Sigmoid colon (tissue), 7 donors: Measurements from ENCODE around the gene FBXL7. TPM values are rescaled to one million over a fixed set of nuclear protein-coding genes. Genes with fewer than 3 reads are reported as not detected.

ENCODE experiments used
- DNase-seq: peaks from one replicate; pipeline ENCODE4 v3.0.0-alpha.2; 2019
- H3K27ac ChIP-seq, 4 donors: fragments of 200-600 bp; sonication (generic); one replicate each; pipeline ENCODE4 v1.5.1; 2016 to 2019; ENCODE audit warnings: mild to moderate bottlenecking in 1 of 4
- H3K27me3 ChIP-seq, 3 donors: fragments of 200-600 bp; sonication (generic); one replicate each; pipeline ENCODE4 v1.5.1; 2019; ENCODE audit warnings: mild to moderate bottlenecking in 1 of 3
- H3K36me3 ChIP-seq, 4 donors: fragments of 200-600 bp; sonication (generic); one replicate each; pipeline ENCODE4 v1.5.1; 2016 to 2019
- H3K4me1 ChIP-seq, 4 donors: fragments of 200-600 bp; sonication (generic); one replicate each; pipeline ENCODE4 v1.5.1; 2017 to 2019
- H3K4me3 ChIP-seq, 4 donors: fragments of 200-600 bp; sonication (generic); one replicate each; pipeline ENCODE4 v1.5.1; 2017 to 2019; ENCODE audit warnings: mild to moderate bottlenecking in 2 of 4, moderate library complexity in 1 of 4
- H3K9me3 ChIP-seq, 4 donors: fragments of 200-600 bp in 3 of 4; sonication (generic) in 3 of 4; one replicate each; pipeline versions ENCODE4 v1.5.1 to v1.6.1; 2013 to 2019
- EP300 ChIP-seq, 4 donors: sonication (generic); formaldehyde crosslinking; IDR thresholded peaks; one replicate each; pipeline ENCODE4 v1.6.1; 2017; ENCODE audit warnings: antibody characterized with exemption in 4 of 4
- POLR2A ChIP-seq, 2 donors: fragments of 450-650 bp; IDR thresholded peaks; one replicate each; pipeline ENCODE4 v1.6.1; 2016; ENCODE audit warnings: antibody characterized with exemption in 2 of 2, mild to moderate bottlenecking in 2 of 2, moderate library complexity in 2 of 2
- POLR2AphosphoS5 ChIP-seq, 4 donors: sonication (generic); formaldehyde crosslinking; IDR thresholded peaks; one replicate each; pipeline ENCODE4 v1.6.1; 2017; ENCODE audit warnings: antibody characterized with exemption in 4 of 4
- whole genome bisulfite sequencing, 2 donors: extraction: QIAGEN DNeasy Blood & Tissue Kit; methylation state at CpG; one replicate each; pipeline ENCODE4 v1.1.7; 2013; 5-methylcytosine and 5-hydroxymethylcytosine counted together
- intact Hi-C: fragments of 100-400 bp; cut with DNase I; formaldehyde crosslinking; loops from one replicate; pipeline ENCODE4 v1.15.1; 2023
- polyA plus RNA-seq, 3 donors: library from polyadenylated mRNA; stranded (reverse); fragments of 200-250 nt; gene quantifications; one replicate each; pipeline ENCODE4 v1.2.3, GENCODE V29; 2013
- total RNA-seq, 4 donors: library from RNA; depleted of rRNA; stranded (reverse); fragments of >200 nt; gene quantifications; one replicate each; pipeline ENCODE4 v1.1.0, GENCODE V29; 2016
- TF ChIP-seq, protein P1 (sequence below), 4 experiments: fragments of 450-650 bp in 3 of 4; fragments of 200-600 bp in 1 of 4; IDR thresholded peaks; one replicate each; pipeline ENCODE4 v1.5.1; 2016 to 2019; ENCODE audit warnings: antibody characterized with exemption in 4 of 4, mild to moderate bottlenecking in 3 of 4, moderate library complexity in 2 of 4
- donor health status: healthy with polysubstance abuse.
- donor health status: Bipolar disorder and iron deficiency.
- donor health status: healthy.

FBXL7 gene
- total and polyA plus RNA-seq, 7 donors = 0.92 to 44.3 (median 18.2) TPM

GRCh38 chr5:15551113-15551504, 51.1 kb downstream of the FBXL7 start:
- Histone ChIP-seq H3K27me3 (no peaks in the 10 kb centered on the region), H3K36me3 (no peaks in the 10 kb centered on the region), H3K4me3 (no peak overlapping the region), H3K27ac (no peak overlapping the region), H3K9me3 (no peaks in the 10 kb centered on the region), H3K4me1 (peaks cover 0 to 9% (median 0%) of the 10 kb centered on the region in 4 donors)
- no peak for TF ChIP-seq POLR2AphosphoS5 (IDR thresholded peaks at IDR 0.05)
- no peak for TF ChIP-seq EP300 (IDR thresholded peaks at IDR 0.05)
- TF ChIP-seq, protein P1, sequence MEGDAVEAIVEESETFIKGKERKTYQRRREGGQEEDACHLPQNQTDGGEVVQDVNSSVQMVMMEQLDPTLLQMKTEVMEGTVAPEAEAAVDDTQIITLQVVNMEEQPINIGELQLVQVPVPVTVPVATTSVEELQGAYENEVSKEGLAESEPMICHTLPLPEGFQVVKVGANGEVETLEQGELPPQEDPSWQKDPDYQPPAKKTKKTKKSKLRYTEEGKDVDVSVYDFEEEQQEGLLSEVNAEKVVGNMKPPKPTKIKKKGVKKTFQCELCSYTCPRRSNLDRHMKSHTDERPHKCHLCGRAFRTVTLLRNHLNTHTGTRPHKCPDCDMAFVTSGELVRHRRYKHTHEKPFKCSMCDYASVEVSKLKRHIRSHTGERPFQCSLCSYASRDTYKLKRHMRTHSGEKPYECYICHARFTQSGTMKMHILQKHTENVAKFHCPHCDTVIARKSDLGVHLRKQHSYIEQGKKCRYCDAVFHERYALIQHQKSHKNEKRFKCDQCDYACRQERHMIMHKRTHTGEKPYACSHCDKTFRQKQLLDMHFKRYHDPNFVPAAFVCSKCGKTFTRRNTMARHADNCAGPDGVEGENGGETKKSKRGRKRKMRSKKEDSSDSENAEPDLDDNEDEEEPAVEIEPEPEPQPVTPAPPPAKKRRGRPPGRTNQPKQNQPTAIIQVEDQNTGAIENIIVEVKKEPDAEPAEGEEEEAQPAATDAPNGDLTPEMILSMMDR (IDR thresholded peaks at IDR 0.05) = no peak
- TF ChIP-seq POLR2A (IDR thresholded peaks at IDR 0.05) = no peak
- intact Hi-C loops = no loop called here
- 61 to 62% methylated on average over 4 of the region's 4 CpGs for WGBS, 2 donors
- DNase-seq = no peak

- DNase-seq = no peak
- 41 to 72% methylated on average over 1 of the region's 1 CpG for WGBS, 2 donors
These were observed 54.6 kb downstream of the FBXL7 start for GRCh38 chr5:15554542-15554941.

GRCh38 chr5:15555176-15555575, 55.2 kb downstream of the FBXL7 start:
- peaks cover 0 to 4% (median 0%) of the 10 kb centered on the region in 4 donors for H3K4me1 ChIP-seq
- DNase-seq = no peak
- no peaks in the 10 kb centered on the region for H3K36me3 ChIP-seq
- TF ChIP-seq EP300 (IDR thresholded peaks at IDR 0.05) (no peak), POLR2A (IDR thresholded peaks at IDR 0.05) (no peak), POLR2AphosphoS5 (IDR thresholded peaks at IDR 0.05) (no peak)
- TF ChIP-seq, protein P1 (IDR thresholded peaks at IDR 0.05) = no peak
- no peaks in the 10 kb centered on the region for H3K9me3 ChIP-seq
- no peak overlapping the region for H3K4me3 ChIP-seq
- H3K27me3 ChIP-seq = no peaks in the 10 kb centered on the region
- intact Hi-C loops = no loop called here
- WGBS, 2 donors = 86 to 92% methylated on average over 5 of the region's 5 CpGs
- H3K27ac ChIP-seq = no peak overlapping the region

More at GRCh38 chr5:15554542-15554941, 54.6 kb downstream of the FBXL7 start:
- TF ChIP-seq, protein P1 (IDR thresholded peaks at IDR 0.05) = no peak
- no peak for TF ChIP-seq POLR2A (IDR thresholded peaks at IDR 0.05)
- no peak for TF ChIP-seq POLR2AphosphoS5 (IDR thresholded peaks at IDR 0.05)
- no peak for TF ChIP-seq EP300 (IDR thresholded peaks at IDR 0.05)
- H3K9me3 ChIP-seq = no peaks in the 10 kb centered on the region
- H3K27ac ChIP-seq = no peak overlapping the region
- intact Hi-C loops = no loop called here
- H3K36me3 ChIP-seq = no peaks in the 10 kb centered on the region
- no peaks in the 10 kb centered on the region for H3K27me3 ChIP-seq
- H3K4me1 ChIP-seq = peaks cover 0 to 9% (median 0%) of the 10 kb centered on the region in 4 donors
- no peak overlapping the region for H3K4me3 ChIP-seq

- Histone ChIP-seq H3K27me3 (no peaks in the 10 kb centered on the region), H3K4me1 (peaks cover 0 to under 1% (median under 1%) of the 10 kb centered on the region in 4 donors), H3K36me3 (no peaks in the 10 kb centered on the region), H3K9me3 (no peaks in the 10 kb centered on the region), H3K4me3 (no peak overlapping the region), H3K27ac (no peak overlapping the region)
- TF ChIP-seq POLR2AphosphoS5 (IDR thresholded peaks at IDR 0.05) = no peak
- TF ChIP-seq POLR2A (IDR thresholded peaks at IDR 0.05) = no peak
- TF ChIP-seq, protein P1 (IDR thresholded peaks at IDR 0.05) = no peak
- TF ChIP-seq EP300 (IDR thresholded peaks at IDR 0.05) = no peak
- intact Hi-C loops = no loop called here
- WGBS, 2 donors = 80 to 86% methylated on average over 2 of the region's 2 CpGs
- no peak for DNase-seq
These were observed 58.3 kb downstream of the FBXL7 start for GRCh38 chr5:15558240-15558639.

DNA sequence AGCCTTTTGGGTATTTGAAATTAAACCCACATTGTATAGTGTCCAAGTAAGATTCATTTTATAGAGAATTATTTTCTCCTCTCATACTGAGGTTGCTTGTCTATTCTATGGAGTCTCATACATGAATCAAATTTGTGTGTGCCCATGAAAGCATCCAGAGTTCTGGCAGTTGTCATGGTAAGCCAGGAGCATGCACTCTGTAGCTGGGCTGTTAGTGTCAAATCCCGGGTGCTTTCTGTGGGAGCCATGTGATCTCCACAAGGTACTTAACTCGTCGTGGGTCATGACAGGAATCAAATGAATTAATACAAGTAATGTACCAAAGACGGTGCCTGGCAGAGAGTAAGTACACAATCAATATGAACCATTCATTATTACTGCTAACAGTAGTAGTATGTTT, 58.7 kb downstream of the FBXL7 start:
- Histone ChIP-seq H3K27me3 (no peaks in the 10 kb centered on the region), H3K4me3 (no peak overlapping the region), H3K4me1 (peaks cover 0 to 5% (median 2%) of the 10 kb centered on the region in 4 donors), H3K9me3 (no peaks in the 10 kb centered on the region), H3K36me3 (no peaks in the 10 kb centered on the region), H3K27ac (no peak overlapping the region)
- WGBS, 2 donors = 76 to 88% methylated on average over 4 of the region's 4 CpGs
- no peak for DNase-seq
- intact Hi-C loops = no loop called here
- TF ChIP-seq POLR2A (IDR thresholded peaks at IDR 0.05) (no peak), EP300 (IDR thresholded peaks at IDR 0.05) (no peak), POLR2AphosphoS5 (IDR thresholded peaks at IDR 0.05) (no peak)
- TF ChIP-seq, protein P1 (IDR thresholded peaks at IDR 0.05) = no peak
